GM19328 (cell line): ENCODE data around the gene FOXM1.
A peak's percentile ranks its signal among the peaks of the same experiment; 100 is the strongest.
"Not testable (repeated sequence)": the region's sequence is repeated elsewhere in the genome, so short reads cannot be mapped to it uniquely, and the experiment has no call there.

ENCODE experiments used
- ATAC-seq: cut with Tn5 transposase; IDR thresholded peaks from one replicate; pipeline ENCODE4 v1.9.1; 2021; ENCODE audit warnings: mild to moderate bottlenecking, moderate library complexity; ENCODE audit not compliant: unreplicated experiment

The FOXM1 gene

DNA sequence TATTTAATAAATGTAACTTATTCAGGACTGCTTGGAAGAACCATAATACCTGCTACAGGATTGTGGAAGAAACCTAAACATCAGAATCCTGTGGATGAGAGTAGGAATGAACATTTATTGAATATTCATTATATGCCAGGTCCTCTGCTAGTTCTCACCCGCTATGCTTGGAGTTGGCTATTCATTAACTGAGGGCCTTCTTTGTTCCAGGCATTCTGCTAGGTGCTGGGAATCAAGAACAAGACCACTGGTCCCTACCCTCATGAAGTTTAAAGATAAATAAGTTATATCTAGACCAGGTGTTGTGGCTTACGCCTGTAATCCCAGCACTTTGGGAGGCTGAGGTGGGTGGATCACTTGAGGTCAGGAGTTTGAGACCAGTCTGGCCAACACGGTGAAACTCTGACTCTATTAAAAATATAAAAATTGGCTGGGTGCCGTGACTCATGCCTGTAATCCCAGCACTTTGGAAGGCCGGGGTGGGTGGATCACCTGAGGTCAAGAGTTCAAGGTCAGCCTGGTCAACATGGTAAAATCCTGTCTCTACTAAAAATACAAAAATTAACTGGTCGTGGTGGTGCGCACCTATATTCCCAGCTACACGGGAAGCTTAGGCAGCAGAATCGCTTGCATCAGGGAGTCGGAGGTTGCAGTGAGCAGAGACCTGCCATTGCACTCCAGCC lies 9.9 kb upstream of the FOXM1 start:
- ATAC-seq = no peak

DNA sequence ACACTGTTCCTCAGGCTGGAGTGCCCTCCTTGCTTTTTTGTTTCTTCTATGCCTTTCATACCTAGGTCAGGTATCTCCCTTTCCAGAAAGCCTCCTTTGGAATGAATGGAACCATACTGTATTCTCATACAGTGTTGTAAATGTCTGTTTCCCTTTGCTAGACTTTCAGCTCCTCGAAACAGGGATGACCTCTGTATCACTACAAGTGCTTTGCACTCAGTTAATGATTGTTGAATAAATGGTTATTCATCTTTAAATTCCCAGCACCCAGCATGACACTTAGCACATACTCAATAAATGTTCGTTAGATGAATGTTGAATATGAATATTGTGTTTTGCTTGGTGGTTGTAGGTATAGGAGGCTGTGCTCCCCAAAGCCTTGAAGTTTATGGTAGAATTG lies 7.8 kb upstream of the FOXM1 start:
- no peak for ATAC-seq

GRCh38 chr12:2879853-2880252 lies 2.9 kb upstream of the FOXM1 start:
- ATAC-seq = no peak

DNA sequence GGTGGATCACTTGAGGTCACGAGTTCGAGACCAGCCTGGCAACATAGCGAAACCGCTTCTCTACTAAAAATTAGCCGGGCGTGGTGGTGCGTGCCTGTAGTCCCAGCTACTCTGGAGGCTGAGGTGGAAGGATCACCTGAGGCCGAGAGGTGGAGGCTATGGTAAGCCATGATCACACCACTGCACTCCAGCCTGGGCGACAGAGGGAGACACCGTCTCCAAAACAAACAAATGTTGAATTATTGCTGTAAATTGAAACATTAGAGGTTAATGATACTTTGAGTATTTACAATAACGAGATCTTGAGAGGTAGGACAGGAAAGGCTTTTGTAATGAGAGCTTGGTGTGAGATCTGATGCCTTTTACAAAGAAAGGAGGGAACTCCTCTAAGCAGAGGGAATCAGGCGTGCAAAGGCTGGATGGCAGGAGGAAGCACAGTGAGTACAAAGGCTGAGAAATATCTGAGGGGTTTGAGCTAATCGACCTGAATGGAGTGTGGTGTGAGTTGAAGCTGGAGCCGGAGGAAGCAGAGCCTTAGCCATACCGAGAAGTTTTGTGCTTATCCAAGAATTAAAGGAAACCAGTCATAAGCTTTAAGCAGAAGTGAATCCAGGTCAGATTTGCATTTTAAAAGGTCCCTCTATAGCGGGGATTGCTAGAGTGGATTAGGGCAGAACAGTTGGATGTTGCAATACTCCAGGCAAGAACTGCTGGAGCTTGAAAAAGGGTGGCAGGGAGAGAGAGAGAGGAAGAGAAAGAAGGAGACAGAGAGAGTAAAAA lies 1.2 kb upstream of the FOXM1 start:
- ATAC-seq = no peak

- ATAC-seq = peak; percentile 33
Observed at GRCh38 chr12:2876431-2877046, 435 bp downstream of the FOXM1 start.

DNA sequence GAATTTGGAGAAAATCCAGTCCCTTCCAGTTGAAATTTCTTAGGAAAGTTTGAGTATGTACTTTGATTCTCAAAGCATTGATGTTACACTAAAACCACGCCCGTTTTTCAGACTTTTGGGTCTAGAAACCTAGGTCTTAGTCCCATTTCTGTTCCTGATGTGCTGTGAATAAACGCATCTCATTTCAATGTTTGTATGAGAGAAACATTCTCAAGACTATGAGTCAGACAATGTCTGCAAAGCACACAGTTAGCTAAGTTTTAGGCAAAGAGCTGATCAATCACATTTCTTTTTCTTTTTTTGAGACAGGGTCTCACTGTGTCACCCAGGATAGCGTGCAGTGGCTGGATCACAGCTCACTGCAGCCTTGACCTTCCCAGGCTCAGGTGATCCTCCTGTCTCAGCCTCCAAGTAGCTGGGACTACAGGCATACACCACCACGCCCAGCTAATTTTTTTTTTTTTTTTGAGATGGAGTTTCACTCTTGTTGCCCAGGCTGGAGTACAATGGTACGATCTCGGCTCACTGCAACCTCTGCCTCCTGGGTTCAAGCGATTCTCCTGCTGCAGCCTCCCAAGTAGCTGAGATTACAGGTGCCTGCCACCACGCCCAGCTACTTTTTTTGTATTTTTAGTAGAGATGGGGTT lies 7.9 kb downstream of the FOXM1 start:
- ATAC-seq = not testable (repeated sequence)

GRCh38 chr12:2864198-2864597 lies 12.8 kb downstream of the FOXM1 start:
- ATAC-seq = no peak

GRCh38 chr12:2863402-2863801 lies 13.6 kb downstream of the FOXM1 start:
- ATAC-seq = not testable (repeated sequence)

DNA sequence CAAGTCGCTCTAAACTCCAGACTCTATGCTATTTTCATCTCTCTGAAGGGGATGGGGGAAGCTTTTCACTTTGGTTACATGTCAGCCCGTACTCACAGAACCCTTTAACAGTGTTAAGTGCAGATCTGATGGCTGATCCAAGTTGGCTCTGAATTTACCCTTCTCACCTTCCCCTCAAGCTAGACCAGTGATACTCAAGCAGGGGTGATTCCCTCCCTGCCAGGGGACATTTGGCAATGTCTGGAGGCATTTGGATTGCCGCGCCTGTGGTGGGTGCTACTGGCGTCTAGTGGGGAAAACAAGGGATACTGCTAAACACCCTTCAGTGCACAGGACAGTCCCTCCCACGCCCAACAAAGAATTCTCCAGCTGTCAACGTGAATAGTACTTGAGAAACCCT lies 14.1 kb downstream of the FOXM1 start:
- no peak for ATAC-seq

- ATAC-seq = no peak
Observed at GRCh38 chr12:2860170-2860569, 16.8 kb downstream of the FOXM1 start.

GRCh38 chr12:2858944-2859421 lies 18.0 kb downstream of the FOXM1 start:
- ATAC-seq = no peak

- no peak for ATAC-seq
Observed at GRCh38 chr12:2858334-2858733, 18.6 kb downstream of the FOXM1 start.

- ATAC-seq = no peak
Observed at GRCh38 chr12:2857576-2857975, 19.4 kb downstream of the FOXM1 start.

DNA sequence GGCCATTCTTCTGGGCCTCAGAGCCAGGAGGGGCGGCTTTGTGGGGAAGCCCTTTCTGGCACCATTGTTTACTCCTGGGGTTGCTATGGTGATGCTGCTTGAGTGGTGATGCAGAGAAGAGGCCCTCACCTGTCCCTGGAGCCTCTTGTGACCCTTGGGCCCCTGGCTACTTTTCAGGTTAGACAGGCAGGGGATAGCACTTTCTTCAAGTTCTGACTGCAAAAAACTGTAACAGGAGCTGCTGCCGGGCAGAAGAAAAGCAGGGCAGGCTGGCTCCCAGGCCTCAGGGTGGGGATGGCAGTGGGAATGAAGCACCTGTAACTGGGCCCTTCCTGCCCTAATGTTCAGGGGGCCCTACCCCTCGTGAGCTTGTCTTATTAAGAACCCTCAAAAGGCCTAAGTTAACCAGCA lies 19.9 kb downstream of the FOXM1 start, which contains the start of gene TEX52:
TSS of gene TEX52 (minus strand) at position 19 of the 411 bp plus-strand sequence. CDS start at position 6, 13 bp downstream.
- no peak for ATAC-seq

- no peak for ATAC-seq
Observed at GRCh38 chr12:2856051-2856450, 20.9 kb downstream of the FOXM1 start.

- no peak for ATAC-seq
Observed at GRCh38 chr12:2855546-2855945, 21.4 kb downstream of the FOXM1 start.

DNA sequence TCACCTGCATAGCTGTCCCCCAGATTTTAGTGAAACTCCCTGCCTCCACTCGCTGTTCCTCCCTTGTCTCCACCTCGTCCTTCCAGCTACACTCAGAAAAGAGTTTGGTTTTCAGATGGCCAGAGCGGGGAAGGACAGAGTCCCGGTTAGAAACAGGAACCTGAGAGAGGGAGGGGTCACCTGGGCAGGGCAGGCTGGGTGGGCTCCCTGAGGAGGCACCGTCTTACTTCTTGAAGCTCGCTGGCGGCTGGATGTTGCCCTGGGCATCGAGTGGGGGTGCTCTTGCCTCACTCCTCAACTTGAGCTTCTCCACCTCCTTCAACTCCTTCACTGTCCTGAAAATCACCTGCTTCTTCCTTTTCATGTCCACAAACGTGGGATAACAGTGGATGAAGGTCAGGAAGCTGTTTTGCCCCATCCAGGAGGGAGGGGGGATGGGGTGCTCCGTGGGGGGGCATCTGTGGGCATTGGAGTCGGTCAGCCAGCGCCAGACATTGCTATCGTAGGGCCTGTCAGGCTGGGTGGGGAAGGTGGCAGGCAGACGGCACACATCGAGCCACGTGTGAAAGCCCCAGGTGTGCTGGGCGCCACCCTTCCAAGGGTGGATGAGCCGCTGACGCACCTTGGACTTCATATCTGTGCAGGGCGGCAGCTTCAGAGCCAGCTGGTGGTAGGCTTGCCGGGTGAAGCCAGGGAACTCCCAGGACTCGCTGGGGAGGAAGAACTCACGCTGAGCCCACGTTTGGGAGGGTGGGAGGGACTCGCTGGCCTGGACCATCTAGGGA lies 22.1 kb downstream of the FOXM1 start:
- no peak for ATAC-seq

- ATAC-seq = no peak
Observed at GRCh38 chr12:2853626-2854025, 23.3 kb downstream of the FOXM1 start.

- no peak for ATAC-seq
Observed at GRCh38 chr12:2851931-2852330, 25.0 kb downstream of the FOXM1 start.

DNA sequence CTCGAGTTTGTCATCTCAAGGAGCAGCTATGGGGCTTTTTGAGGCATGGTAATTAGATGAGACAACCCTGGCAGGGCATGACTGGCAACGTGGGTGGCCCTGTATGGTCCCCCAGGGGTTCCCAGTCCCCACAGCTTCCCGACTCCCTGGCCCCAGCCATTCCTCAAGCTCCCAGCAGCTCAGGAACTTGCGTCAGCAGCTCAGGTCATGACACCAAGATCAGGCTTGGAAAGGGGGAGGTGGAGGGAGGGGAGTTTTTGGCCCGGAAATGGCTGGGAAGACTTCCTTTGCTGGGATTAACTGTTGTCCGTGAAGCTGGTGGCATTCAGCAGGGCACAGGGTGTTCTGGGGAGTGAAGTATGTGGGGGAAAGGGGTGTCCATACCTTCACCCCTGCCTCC lies 31.7 kb downstream of the FOXM1 start:
- no peak for ATAC-seq
